Measurements from ENCODE around the gene SIRT5.

SIRT5 gene

GRCh38 chr6:13586603-13587542 lies 12.5 kb downstream of the SIRT5 start:
- DNase-seq (ENCODE audit: low read depth, low spot score) = no peak

GRCh38 chr6:13589801-13590200 lies 15.4 kb downstream of the SIRT5 start:
- no peak for DNase-seq (ENCODE audit: low read depth, low spot score)

- no peak for DNase-seq (ENCODE audit: low read depth, low spot score)
These were observed 16.3 kb downstream of the SIRT5 start for GRCh38 chr6:13590574-13591153.

GRCh38 chr6:13591205-13591921 lies 17.0 kb downstream of the SIRT5 start:
- DNase-seq (ENCODE audit: low read depth, low spot score) = no peak

- no peak for DNase-seq (ENCODE audit: low read depth, low spot score)
These were observed 18.7 kb downstream of the SIRT5 start for GRCh38 chr6:13593103-13593502.

- no peak for DNase-seq (ENCODE audit: low read depth, low spot score)
These were observed 19.3 kb downstream of the SIRT5 start for GRCh38 chr6:13593720-13594119.

GRCh38 chr6:13597073-13597472 lies 22.7 kb downstream of the SIRT5 start:
- no peak for DNase-seq (ENCODE audit: low read depth, low spot score)

- no peak for DNase-seq (ENCODE audit: low read depth, low spot score)
These were observed 25.6 kb downstream of the SIRT5 start for GRCh38 chr6:13600036-13600435.

GRCh38 chr6:13604135-13604534 lies 29.7 kb downstream of the SIRT5 start:
- no peak for DNase-seq (ENCODE audit: low read depth, low spot score)

- DNase-seq (ENCODE audit: low read depth, low spot score) = no peak
These were observed 30.4 kb downstream of the SIRT5 start for GRCh38 chr6:13604546-13605416.

GRCh38 chr6:13605634-13606033 lies 31.2 kb downstream of the SIRT5 start:
- DNase-seq (ENCODE audit: low read depth, low spot score) = no peak

- DNase-seq (ENCODE audit: low read depth, low spot score) = no peak
These were observed 37.3 kb downstream of the SIRT5 start for GRCh38 chr6:13611715-13612114.

GRCh38 chr6:13613029-13613594 lies 38.7 kb downstream of the SIRT5 start:
- DNase-seq (ENCODE audit: low read depth, low spot score) = no peak

- no peak for DNase-seq (ENCODE audit: low read depth, low spot score)
These were observed 39.9 kb downstream of the SIRT5 start for GRCh38 chr6:13614126-13614925.

GRCh38 chr6:13614926-13615791 lies 40.8 kb downstream of the SIRT5 start, which contains the start of gene NOL7:
NOL7 (plus strand) TSS chr6:13615335; CDS start chr6:13615359, 24 bp downstream.
- peak; percentile 98 for DNase-seq (ENCODE audit: low read depth, low spot score)

GRCh38 chr6:13615792-13616120 lies 41.4 kb downstream of the SIRT5 start:
- DNase-seq (ENCODE audit: low read depth, low spot score) = no peak

GRCh38 chr6:13617066-13617465 lies 42.7 kb downstream of the SIRT5 start:
- DNase-seq (ENCODE audit: low read depth, low spot score) = no peak

- no peak for DNase-seq (ENCODE audit: low read depth, low spot score)
These were observed 50.5 kb downstream of the SIRT5 start for GRCh38 chr6:13624871-13625288.

GRCh38 chr6:13629459-13630116 lies 55.2 kb downstream of the SIRT5 start:
- no peak for DNase-seq (ENCODE audit: low read depth, low spot score)
